ENCODE measurements around the gene EXOC3L2. TPM values are rescaled to one million over a fixed set of nuclear protein-coding genes. Genes with fewer than 3 reads are reported as not detected.

Gene EXOC3L2
- total and polyA plus RNA-seq, 9 donors: 0.63 to 3.2 (median 1.2) TPM; not detected in 1

DNA sequence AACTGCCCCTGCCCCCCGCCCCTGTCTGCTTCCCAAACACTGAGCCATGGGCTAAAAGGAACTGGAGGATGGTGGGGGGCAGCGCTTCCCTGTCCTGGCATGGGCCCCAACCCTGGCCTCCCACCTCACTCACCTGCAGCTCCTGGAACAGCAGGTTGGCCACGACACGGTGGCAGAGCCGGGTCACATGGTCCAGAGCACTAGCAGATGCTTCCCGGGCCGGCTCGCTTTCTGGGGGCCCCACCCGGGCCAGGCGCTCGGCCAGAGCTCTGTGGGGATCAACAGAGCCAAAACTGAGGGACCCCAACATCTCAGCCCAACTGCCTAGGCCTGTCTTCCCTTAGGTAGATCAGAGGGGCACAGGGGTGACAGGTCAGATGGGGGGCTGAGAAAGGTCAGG lies 20.6 kb downstream of the EXOC3L2 start:
- intact Hi-C loops (cut with DNase I): no loop called here
- H3K27me3 ChIP-seq: no peaks in the 10 kb centered on the region
- 61 to 81% (median 64%) methylated on average over 8 to 11 of the region's 11 CpGs for WGBS, 3 donors
- DNase-seq: no peak
- no peak overlapping the region for H3K27ac ChIP-seq
- H3K36me3 ChIP-seq: no peaks in the 10 kb centered on the region
- H3K4me1 ChIP-seq (ENCODE audit: insufficient read depth): no peaks in the 10 kb centered on the region
- no peak for TF ChIP-seq EP300 (IDR thresholded peaks at IDR 0.05)
- no peak for TF ChIP-seq CTCF (IDR thresholded peaks at IDR 0.05)
- no peak for TF ChIP-seq POLR2A (IDR thresholded peaks at IDR 0.05)
- H3K4me3 ChIP-seq: no peak overlapping the region
- no peaks in the 10 kb centered on the region for H3K9me3 ChIP-seq

- 82 to 86% (median 86%) methylated on average over 5 of the region's 5 CpGs for WGBS, 3 donors
These were observed 21.3 kb downstream of the EXOC3L2 start for GRCh38 chr19:45223879-45224278.

GRCh38 chr19:45222724-45223123 lies 22.5 kb downstream of the EXOC3L2 start:
- Histone ChIP-seq H3K4me1 (ENCODE audit: insufficient read depth) (no peaks in the 10 kb centered on the region), H3K27ac (no peak overlapping the region), H3K27me3 (no peaks in the 10 kb centered on the region), H3K4me3 (no peak overlapping the region), H3K36me3 (no peaks in the 10 kb centered on the region), H3K9me3 (no peaks in the 10 kb centered on the region)
- intact Hi-C loops (cut with DNase I): no loop called here
- WGBS, 3 donors: 91 to 97% (median 92%) methylated on average over 6 of the region's 6 CpGs
- DNase-seq: no peak
- TF ChIP-seq CTCF (IDR thresholded peaks at IDR 0.05) (no peak), POLR2A (IDR thresholded peaks at IDR 0.05) (no peak), EP300 (IDR thresholded peaks at IDR 0.05) (no peak)

More at GRCh38 chr19:45223879-45224278, 21.3 kb downstream of the EXOC3L2 start:
- intact Hi-C loops (cut with DNase I): no loop called here
- no peak overlapping the region for H3K4me3 ChIP-seq
- no peak for DNase-seq
- no peaks in the 10 kb centered on the region for H3K27me3 ChIP-seq
- no peak overlapping the region for H3K27ac ChIP-seq
- TF ChIP-seq POLR2A (IDR thresholded peaks at IDR 0.05): no peak
- no peak for TF ChIP-seq CTCF (IDR thresholded peaks at IDR 0.05)
- TF ChIP-seq EP300 (IDR thresholded peaks at IDR 0.05): no peak
- no peaks in the 10 kb centered on the region for H3K36me3 ChIP-seq
- no peaks in the 10 kb centered on the region for H3K9me3 ChIP-seq
- H3K4me1 ChIP-seq (ENCODE audit: insufficient read depth): no peaks in the 10 kb centered on the region

DNA sequence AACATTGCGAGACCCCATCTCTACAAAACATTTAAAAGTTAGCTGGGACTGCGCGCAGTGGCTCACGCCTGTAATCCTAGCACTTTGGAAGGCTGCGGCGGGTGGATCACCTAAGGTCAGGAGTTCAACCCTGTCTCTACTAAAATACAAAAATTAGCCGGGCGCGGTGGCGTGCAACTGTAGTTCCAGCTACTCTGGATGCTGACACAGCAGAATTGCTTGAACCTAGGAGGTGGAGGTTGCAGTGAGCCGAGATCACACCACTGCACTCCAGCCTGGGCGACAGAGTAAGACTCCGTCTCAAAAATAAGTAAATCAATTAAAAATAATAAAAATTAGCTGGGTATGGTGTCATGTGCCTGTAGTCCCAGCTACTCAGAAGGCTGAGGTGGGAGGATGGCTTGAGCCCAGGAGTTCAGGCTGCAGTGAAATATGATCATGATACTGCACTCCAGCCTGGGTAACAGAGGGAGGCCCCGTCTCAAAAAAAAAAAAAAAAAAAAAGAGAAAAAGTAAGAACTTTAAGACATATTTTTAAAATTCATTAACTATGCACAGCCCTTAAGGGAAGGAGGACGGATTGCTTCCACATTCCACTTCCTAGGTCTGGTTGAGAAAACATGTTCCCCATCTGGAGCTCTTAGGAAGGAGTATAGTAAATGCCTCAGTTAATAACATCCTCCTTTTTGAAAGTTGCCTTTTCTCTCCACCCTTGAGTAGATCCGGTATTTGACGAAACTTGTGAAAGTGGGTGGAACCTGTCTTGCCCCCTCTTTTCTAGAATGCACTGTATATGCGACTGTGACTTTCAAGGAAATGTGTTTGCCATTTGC lies 26.1 kb downstream of the EXOC3L2 start:
- H3K4me3 ChIP-seq: no peak overlapping the region
- H3K27me3 ChIP-seq: no peaks in the 10 kb centered on the region
- DNase-seq: no peak
- H3K4me1 ChIP-seq (ENCODE audit: insufficient read depth): no peaks in the 10 kb centered on the region
- no peak overlapping the region for H3K27ac ChIP-seq
- intact Hi-C loops (cut with DNase I): no loop called here
- no peaks in the 10 kb centered on the region for H3K9me3 ChIP-seq
- 41 to 49% (median 45%) methylated on average over 18 of the region's 18 CpGs for WGBS, 3 donors
- no peaks in the 10 kb centered on the region for H3K36me3 ChIP-seq
- TF ChIP-seq CTCF (IDR thresholded peaks at IDR 0.05) (no peak), POLR2A (IDR thresholded peaks at IDR 0.05) (no peak), EP300 (IDR thresholded peaks at IDR 0.05) (no peak)
